ENCODE measurements around the gene POLR2H.
A peak's percentile ranks its signal among the peaks of the same experiment; 100 is the strongest.

The POLR2H gene

GRCh38 chr3:184415203-184415490 lies 53.6 kb downstream of the POLR2H start:
- DNase-seq (ENCODE audit: low read depth in 2 of 2) = no peak
- no peak overlapping the region for H3K4me3 ChIP-seq (replicated peaks in 1 of 2; ENCODE audit: low read depth in 2 of 2, low read length in 2 of 2)
- TF ChIP-seq CTCF (IDR thresholded peaks at IDR 0.05; ENCODE audit: low read depth, low read length) = no peak

GRCh38 chr3:184417619-184418327 lies 56.3 kb downstream of the POLR2H start:
- TF ChIP-seq CTCF (IDR thresholded peaks at IDR 0.05; ENCODE audit: low read depth, low read length) = peak; percentile 99
- no peak overlapping the region for H3K4me3 ChIP-seq (replicated peaks in 1 of 2; ENCODE audit: low read depth in 2 of 2, low read length in 2 of 2)
- peak; percentile 71 to 73 for DNase-seq (ENCODE audit: low read depth in 2 of 2)
